NCI-H1436 (cell line): Measurements from ENCODE around the gene OR6P1.

ENCODE experiments used
- DNase-seq: peaks from one replicate; lab custom pipeline; 2025; lab: John Stamatoyannopoulos, UW

The OR6P1 gene

GRCh38 chr1:158516966-158517365 lies 53.4 kb downstream of the OR6P1 start:
- DNase-seq = no peak
